ENCODE results near the gene CENPN. TPM values are rescaled to one million over a fixed set of nuclear protein-coding genes. Genes with fewer than 3 reads are reported as not detected.

Gene CENPN
- polyA plus RNA-seq, 4 donors, result 21.9 to 24.4 (median 23.1) TPM

DNA sequence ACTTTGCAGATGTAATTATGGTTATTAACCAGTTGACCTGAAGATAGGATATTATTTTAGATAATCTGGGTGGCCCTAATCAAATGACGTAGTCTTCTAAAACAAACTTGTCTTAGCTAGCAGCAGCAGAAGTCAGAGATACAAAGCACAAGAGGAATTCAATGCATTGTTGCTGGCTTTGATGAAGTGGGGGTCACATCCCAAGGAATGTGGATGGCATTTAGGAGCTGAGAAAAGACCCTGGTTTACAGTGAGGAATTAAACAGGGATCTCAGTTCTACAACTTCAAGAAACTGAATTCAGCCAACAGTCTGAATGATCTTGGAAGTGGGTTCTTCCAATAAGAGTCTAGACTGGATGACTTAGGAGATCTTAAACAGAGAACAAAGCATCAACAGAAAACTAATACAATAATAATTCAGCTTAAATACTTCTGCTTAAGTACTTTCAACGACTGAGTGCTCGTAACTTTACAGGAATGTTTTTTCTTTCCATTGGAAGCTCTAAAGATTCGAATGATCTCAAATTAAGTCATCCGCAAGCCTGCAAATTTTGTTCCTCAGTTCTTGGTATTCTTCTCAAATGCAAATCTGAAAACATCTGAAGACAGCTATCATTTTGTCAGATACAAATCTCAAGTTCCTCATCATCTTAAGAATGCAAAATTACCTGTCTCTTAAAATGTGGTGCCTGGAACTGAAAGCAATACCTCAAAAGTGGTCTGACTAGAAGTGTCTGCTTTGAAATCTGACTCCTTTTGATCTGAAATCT is 66.7 kb downstream of the CENPN start:
- DNase-seq (ENCODE audit: low read depth in 4 of 4, low spot score in 3 of 4), result no peak

DNA sequence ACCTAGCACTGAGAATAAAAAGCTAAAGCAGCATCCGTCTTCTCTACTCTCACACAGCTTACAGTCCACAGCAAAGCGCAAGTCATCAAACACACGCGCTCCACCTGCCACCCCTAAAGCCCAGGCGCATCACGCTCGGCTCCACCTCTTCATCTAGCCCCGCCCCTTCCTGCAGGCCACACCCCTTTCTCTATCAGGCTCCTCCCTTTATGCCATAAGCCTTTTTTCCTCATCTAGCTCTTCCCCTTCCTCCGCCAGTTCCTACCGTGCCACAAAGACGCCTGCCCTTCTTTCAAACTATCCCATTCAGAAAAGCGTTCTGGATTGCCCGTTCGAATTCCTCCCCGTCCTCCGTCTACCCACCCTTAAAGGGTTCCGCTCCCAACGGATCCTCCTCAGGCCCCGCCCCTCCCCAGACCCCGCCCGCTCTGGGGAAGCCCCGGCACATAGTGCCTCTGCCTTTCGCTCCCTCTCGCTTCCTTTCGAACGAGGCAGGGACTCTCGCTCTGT is 69.6 kb downstream of the CENPN start:
- peak in 2 of 4 donors; percentile 75 to 93 for DNase-seq (ENCODE audit: low read depth in 4 of 4, low spot score in 3 of 4)

DNA sequence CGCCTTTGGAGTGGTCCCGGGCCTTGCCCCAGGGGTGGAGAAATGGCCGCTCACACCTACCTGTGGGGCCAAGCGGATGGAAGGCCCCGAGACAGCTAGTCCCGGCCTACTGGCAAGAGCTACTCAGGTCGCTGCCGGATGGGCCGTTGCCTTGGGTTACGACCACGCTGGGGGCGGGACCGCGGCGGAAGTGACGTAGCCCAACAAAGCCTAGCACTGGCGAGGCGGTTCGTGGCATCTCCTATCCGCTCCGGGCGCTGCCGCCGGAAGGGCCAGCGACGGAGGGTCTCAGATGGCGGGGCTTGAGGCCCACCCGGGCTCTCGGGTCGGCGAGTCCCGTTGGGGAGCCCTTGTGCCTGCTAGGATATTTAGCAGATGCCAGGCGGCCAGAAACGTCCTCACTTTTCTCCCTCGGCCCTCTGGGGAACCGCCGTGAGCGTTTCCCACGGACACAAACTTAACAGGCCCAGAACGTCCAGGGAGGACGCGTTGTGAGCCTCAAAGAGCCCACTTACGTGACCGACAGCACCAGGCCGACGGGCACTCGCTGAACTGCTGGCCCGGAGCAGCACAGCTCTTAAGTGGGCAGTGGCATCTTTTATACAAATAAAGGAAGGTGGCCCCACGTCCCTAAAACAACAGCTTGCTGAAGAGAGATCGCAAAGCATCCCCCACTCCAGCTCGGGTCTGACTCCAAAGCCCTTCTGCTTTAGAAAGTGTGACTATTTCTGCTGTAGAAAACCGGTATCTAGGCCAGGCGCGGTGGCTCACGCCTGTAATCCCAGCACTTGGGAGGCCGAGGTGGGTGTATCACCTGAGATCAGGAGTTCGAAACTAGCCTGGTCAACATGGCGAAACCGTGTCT is 70.3 kb downstream of the CENPN start, which contains the start of gene C16orf46:
C16orf46 (minus strand) TSS at position 163 of the 865 bp plus-strand sequence. CDS start 13,283 bp downstream, outside the sequence.
- DNase-seq (ENCODE audit: low read depth in 4 of 4, low spot score in 3 of 4), result peak; percentile 92 to 95 (median 94)

DNA sequence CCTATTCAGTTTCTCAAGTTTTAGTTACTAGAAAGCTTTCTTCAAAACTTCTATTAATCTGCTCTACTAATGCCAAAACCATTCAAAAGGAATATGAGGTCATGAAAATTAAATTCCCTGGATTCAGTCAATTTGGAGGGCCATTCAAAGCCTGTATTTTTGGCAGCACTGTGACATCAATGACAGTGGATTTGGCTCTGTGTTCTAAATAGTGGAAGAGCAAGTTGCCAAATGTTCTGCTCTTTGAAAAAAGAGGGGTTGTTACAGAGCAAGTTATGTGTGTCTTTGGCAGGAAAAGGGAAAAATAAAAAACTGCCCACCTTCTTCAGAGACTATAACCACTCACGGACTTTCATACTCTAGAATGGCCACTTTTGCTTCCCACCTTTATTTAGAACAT is 73.2 kb downstream of the CENPN start:
- DNase-seq (ENCODE audit: low read depth in 4 of 4, low spot score in 3 of 4), result no peak

DNA sequence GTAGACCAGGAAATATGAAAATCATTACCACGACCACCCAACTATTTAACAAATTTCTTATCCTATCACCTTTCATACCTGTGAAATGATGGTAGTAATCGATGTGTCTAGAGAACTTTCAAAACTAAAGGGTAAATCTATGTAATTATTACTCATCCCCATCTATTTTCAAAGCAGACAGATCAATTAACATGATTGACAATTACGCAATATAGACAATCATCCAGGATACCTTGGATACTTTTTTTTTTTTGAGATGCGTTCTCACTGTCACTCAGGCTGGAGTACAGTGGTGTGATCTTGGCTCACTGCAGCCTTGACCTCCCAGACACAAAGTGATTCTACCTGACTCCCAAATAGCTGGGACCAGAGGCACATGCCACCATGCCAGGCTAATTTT is 74.0 kb downstream of the CENPN start:
- no peak for DNase-seq (ENCODE audit: low read depth in 4 of 4, low spot score in 3 of 4)

Other genes with a start within 250 kb of the CENPN start
- gene CDYL2, start 202.6 kb upstream of the CENPN start, polyA plus RNA-seq (ENCODE audit: insufficient read length in 4 of 4), result 1 to 10 TPM; 6.5 to 7.3 (median 7.2) TPM
- gene CMC2, start 329 bp upstream of the CENPN start, polyA plus RNA-seq (ENCODE audit: insufficient read length in 4 of 4), result 10 to 100 TPM; 47.1 to 71.1 (median 64.7) TPM
- 10 to 100 TPM; 44.0 to 48.7 (median 47.4) TPM for gene ATMIN, start 28.6 kb downstream of the CENPN start, polyA plus RNA-seq (ENCODE audit: insufficient read length in 4 of 4)
- gene C16orf46, start 70.0 kb downstream of the CENPN start, polyA plus RNA-seq (ENCODE audit: insufficient read length in 4 of 4), result 1 to 10 TPM in 3 of 4 donors, under 1 TPM in 1; 0.71 to 2.4 (median 1.7) TPM
- gene GCSH, start 89.2 kb downstream of the CENPN start, polyA plus RNA-seq (ENCODE audit: insufficient read length in 4 of 4), result 100 to 1,000 TPM in 2 of 4 donors, 10 to 100 TPM in 2; 53.1 to 117 (median 94.3) TPM
- 1 to 10 TPM in 3 of 4 donors, not detected in 1; 2.0 to 2.6 (median 2.5) TPM for gene BCO1, start 231.5 kb downstream of the CENPN start, polyA plus RNA-seq (ENCODE audit: insufficient read length in 4 of 4)